MCF 10A (cell line): Measurements from ENCODE around the gene LZTR1. TPM values are rescaled to one million over a fixed set of nuclear protein-coding genes. Genes with fewer than 3 reads are reported as not detected.

ENCODE experiments used
- BruUV-seq: library from RNA; stranded (reverse); fragments of 400-500 nt; replicated peaks from 2 replicates; lab custom pipeline; 2021; lab: Mats Ljungman, UMichigan
- CTCF ChIA-PET: fragments of 300-600 bp; sonication (Branson Sonifier 250); formaldehyde crosslinking; extraction: SDS; loops from one replicate; lab custom pipeline; 2021; ENCODE audit warnings: antibody characterized with exemption, inconsistent platforms; lab: Yijun Ruan, JAX
- POLR2A ChIA-PET: fragments of 300-600, 350-650 bp; sonication (Branson Sonifier 250); formaldehyde crosslinking; extraction: SDS; loops from one replicate; lab custom pipeline; 2020; ENCODE audit warnings: antibody characterized with exemption, inconsistent platforms; lab: Yijun Ruan, JAX
- DNase-seq: peaks from one replicate; pipeline ENCODE4 v3.0.0-alpha.2; 2018; ENCODE audit not compliant: unreplicated experiment
- H3K27ac Mint-ChIP-seq: one replicate; pipeline ENCODE4 v1.8.0; 2022; ENCODE audit warnings: mild to moderate bottlenecking, low read depth, mixed read lengths; ENCODE audit not compliant: unreplicated experiment
- H3K27me3 Mint-ChIP-seq: one replicate; pipeline ENCODE4 v1.8.0; 2022; ENCODE audit warnings: mixed read lengths; ENCODE audit not compliant: insufficient read depth, unreplicated experiment
- H3K36me3 Mint-ChIP-seq: one replicate; pipeline ENCODE4 v1.8.0; 2022; ENCODE audit warnings: mild to moderate bottlenecking, moderate library complexity, mixed read lengths; ENCODE audit not compliant: insufficient read depth, unreplicated experiment
- H3K4me1 Mint-ChIP-seq: one replicate; pipeline ENCODE4 v1.8.0; 2022; ENCODE audit warnings: mixed read lengths; ENCODE audit not compliant: insufficient read depth, unreplicated experiment
- H3K4me3 Mint-ChIP-seq: one replicate; pipeline ENCODE4 v1.8.0; 2022; ENCODE audit warnings: mild to moderate bottlenecking, moderate library complexity, mixed read lengths; ENCODE audit not compliant: unreplicated experiment
- H3K9me3 Mint-ChIP-seq: one replicate; pipeline ENCODE4 v1.8.0; 2022; ENCODE audit warnings: mixed read lengths; ENCODE audit not compliant: unreplicated experiment
- intact Hi-C: fragments of 100-400 bp; cut with micrococcal nuclease; formaldehyde crosslinking; loops from 2 replicates; pipeline ENCODE4 v1.14.1; 2022
- total RNA-seq: library from RNA; stranded (reverse); gene quantifications from 2 replicates; pipeline ENCODE4 v1.2.3, GENCODE V29; 2022
- TF ChIP-seq, protein P1 (sequence below): fragments of 200-600 bp; IDR thresholded peaks from one replicate; pipeline ENCODE4 v1.8.0; 2022; ENCODE audit warnings: antibody characterized with exemption, mild to moderate bottlenecking; ENCODE audit not compliant: unreplicated experiment

Gene LZTR1
- total RNA-seq, 1 experiment from 2014 or later: 49.2 TPM

DNA sequence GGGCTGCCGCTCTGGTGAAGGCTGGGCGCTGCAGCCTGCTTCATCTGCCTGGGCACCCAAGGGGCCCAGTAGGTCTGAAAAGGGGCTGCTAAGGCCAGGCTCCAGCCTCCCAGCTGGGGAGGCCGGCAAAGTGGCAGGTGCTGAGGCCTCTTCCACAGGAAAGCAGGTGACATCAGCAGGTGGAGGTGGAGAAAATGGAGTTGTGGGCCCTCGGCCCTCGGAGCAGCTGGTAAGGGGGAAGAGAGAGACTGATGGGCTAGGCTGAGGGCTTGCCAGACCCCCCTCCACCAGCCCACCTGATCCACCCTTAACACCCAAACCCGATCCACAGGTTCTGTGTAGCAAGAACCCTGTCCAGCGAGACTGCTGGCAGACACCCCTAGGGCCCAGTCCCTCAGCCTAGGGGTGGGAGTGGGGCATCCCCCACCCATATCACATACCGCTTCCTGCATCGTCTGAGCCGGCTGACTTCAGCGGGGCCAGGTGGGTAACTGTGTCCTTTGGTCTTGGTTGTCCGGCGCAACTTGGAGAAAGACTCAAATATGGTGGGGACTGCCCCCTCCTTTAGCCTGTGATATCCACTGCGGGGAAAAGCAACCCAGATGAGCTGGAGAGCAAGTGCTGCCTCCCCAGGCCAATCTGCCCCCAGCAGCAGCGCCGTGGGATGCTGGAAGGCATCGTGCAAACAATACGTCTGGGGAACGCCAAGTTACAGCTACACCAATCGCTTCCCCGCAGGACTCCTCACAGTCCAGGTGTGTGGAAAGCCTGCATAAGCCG lies 18.3 kb downstream of the LZTR1 start:
- H3K9me3 Mint-ChIP-seq: no peaks in the 10 kb centered on the region
- no peak overlapping the region for H3K27ac Mint-ChIP-seq
- H3K4me3 Mint-ChIP-seq: peak overlapping the region; percentile 87
- TF ChIP-seq, protein P1, sequence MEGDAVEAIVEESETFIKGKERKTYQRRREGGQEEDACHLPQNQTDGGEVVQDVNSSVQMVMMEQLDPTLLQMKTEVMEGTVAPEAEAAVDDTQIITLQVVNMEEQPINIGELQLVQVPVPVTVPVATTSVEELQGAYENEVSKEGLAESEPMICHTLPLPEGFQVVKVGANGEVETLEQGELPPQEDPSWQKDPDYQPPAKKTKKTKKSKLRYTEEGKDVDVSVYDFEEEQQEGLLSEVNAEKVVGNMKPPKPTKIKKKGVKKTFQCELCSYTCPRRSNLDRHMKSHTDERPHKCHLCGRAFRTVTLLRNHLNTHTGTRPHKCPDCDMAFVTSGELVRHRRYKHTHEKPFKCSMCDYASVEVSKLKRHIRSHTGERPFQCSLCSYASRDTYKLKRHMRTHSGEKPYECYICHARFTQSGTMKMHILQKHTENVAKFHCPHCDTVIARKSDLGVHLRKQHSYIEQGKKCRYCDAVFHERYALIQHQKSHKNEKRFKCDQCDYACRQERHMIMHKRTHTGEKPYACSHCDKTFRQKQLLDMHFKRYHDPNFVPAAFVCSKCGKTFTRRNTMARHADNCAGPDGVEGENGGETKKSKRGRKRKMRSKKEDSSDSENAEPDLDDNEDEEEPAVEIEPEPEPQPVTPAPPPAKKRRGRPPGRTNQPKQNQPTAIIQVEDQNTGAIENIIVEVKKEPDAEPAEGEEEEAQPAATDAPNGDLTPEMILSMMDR: no peak
- peaks cover 13% of the 10 kb centered on the region for H3K36me3 Mint-ChIP-seq
- peaks cover 10% of the 10 kb centered on the region for H3K4me1 Mint-ChIP-seq
- no peaks in the 10 kb centered on the region for H3K27me3 Mint-ChIP-seq
- ChIA-PET CTCF (interaction anchor here (0.8 to 1.4 kb wide), 3 partner anchors 18 to 115 kb away, joined by 3 to 5 read pairs (median 3); partner anchors contain the start of gene LZTR1), POLR2A (interaction anchor here (0.5 to 2.0 kb wide), 12 partner anchors 9 to 749 kb away, joined by 3 to 7 read pairs (median 3); partner anchors contain the start of genes LRRC74B, LZTR1 and P2RX6)
- intact Hi-C loops: loop anchor here (5.0 kb wide), 1 partner anchor 113 kb away; no protein-coding TSS in a partner anchor
- no peak for DNase-seq
- BruUV-seq: no TSS peak

DNA sequence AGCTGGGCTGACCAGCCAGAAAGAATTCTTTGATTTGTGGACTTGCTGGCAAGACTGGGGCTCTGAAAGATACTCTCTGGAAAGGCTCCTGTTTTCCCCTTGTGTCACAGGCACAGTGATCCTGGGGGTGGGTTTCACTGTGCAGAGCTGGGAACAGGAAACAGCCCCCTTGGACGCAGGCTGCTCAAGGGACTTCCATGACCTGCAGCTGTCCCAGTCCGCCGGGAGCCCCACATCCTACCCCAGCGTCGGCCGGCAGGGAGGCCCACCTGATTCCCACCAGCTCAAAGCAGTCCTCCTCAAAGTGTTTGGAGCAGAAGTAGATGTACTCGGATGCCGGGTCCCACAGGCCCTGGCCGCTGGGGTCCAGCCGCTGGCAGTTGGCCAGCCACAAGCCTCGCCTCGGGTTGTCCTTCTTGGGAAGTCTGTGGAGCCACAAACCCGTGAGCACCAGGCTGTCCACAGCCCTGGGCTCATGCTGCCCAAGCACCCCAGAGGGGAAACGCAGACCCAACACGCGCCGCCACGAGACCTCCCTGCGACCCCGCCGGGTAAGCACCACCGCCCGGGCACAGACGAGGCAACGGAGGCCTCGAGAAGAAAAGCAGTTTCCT lies 19.0 kb downstream of the LZTR1 start:
- no peaks in the 10 kb centered on the region for H3K27me3 Mint-ChIP-seq
- ChIA-PET POLR2A (interaction anchor here (0.5 to 2.5 kb wide), 10 partner anchors 10 to 646 kb away, joined by 3 to 18 read pairs (median 3); partner anchors contain the start of genes LRRC74B and LZTR1), CTCF (interaction anchor here (0.8 to 1.4 kb wide), 3 partner anchors 19 to 116 kb away, joined by 3 to 5 read pairs (median 3); partner anchors contain the start of gene LZTR1)
- peaks cover 10% of the 10 kb centered on the region for H3K4me1 Mint-ChIP-seq
- H3K27ac Mint-ChIP-seq: peak overlapping the region; percentile 98
- TF ChIP-seq, protein P1: no peak
- H3K9me3 Mint-ChIP-seq: no peaks in the 10 kb centered on the region
- BruUV-seq: no TSS peak
- H3K4me3 Mint-ChIP-seq: peak overlapping the region; percentile 87
- H3K36me3 Mint-ChIP-seq: peaks cover 13% of the 10 kb centered on the region
- intact Hi-C loops: loop anchor here (5.0 kb wide), 1 partner anchor 114 kb away; no protein-coding TSS in a partner anchor
- no peak for DNase-seq

DNA sequence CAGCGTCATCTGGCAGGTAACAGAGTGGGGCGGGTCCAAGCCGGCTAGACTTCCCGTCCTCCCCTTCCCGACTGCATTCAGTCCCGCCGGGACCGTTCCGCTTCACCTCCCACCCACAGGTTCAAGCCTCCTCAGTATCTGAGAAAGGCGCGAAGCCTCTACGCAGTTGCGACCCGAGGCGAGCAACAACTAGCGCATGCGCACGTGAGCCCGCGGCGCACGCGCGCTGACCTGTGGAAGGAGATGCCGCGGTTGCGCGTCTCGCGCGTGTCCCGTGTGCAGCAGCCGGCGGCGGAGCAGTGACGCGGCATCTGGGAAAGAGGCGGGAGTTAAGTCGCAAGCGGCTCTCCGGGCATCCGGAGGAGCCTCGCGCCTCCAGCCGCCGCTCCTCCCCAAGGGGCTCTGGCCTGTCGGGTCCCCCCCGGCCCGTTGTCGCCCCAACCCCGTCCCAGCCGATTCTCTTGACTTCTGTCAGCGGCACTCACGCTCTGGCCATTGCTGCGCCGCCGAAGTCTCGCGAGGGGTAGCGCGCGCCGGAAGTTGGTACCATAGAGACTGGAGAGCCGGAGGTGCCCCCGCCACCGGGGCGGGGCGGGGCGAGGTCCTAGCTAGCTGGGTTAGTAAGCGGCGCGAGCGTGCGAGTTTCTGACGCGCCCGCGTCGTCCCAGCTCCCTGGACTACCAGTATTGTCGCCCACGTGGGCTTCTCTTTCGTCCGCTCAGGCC lies 19.7 kb downstream of the LZTR1 start, which contains the start of gene THAP7:
Gene THAP7 (minus strand): TSS at position 518 of the 725 bp plus-strand sequence. CDS start 207 bp downstream, at position 311.
- TF ChIP-seq, protein P1: no peak
- peak within 1 kb of the TSS; percentile 87 for H3K4me3 Mint-ChIP-seq
- DNase-seq: peak; percentile 94
- no peaks in the 10 kb centered on the region for H3K9me3 Mint-ChIP-seq
- CTCF ChIA-PET: interaction anchor here (0.9 to 3.2 kb wide), 3 partner anchors 11 to 116 kb away, joined by 3 to 12 read pairs (median 3); no protein-coding TSS in a partner anchor
- intact Hi-C loops: loop anchor here (1.0 to 5.0 kb wide), 2 partner anchors 37 to 114 kb away; no protein-coding TSS in a partner anchor
- H3K27me3 Mint-ChIP-seq: no peaks in the 10 kb centered on the region
- peaks cover 13% of the 10 kb centered on the region for H3K36me3 Mint-ChIP-seq
- POLR2A ChIA-PET: interaction anchor here (0.6 to 3.0 kb wide), 17 partner anchors 10 to 885 kb away, joined by 3 to 26 read pairs (median 6); partner anchors contain the start of genes CRKL, LRRC74B, LZTR1 and P2RX6
- TSS peak; percentile 70 for BruUV-seq
- peak within 1 kb of the TSS; percentile 98 for H3K27ac Mint-ChIP-seq
- H3K4me1 Mint-ChIP-seq: peaks cover 10% of the 10 kb centered on the region
